Skeletal muscle tissue (tissue), 4 donors: ENCODE data around the gene SCYGR5. TPM values are rescaled to one million over a fixed set of nuclear protein-coding genes. Genes with fewer than 3 reads are reported as not detected.

Source experiments
- H3K27ac ChIP-seq: one replicate; pipeline ENCODE4 v1.7.0; 2013; ENCODE audit warnings: mild to moderate bottlenecking, low read depth, low read length, inconsistent platforms
- H3K27me3 ChIP-seq, 3 donors: one replicate each; pipeline ENCODE4 v1.7.0; 2013; ENCODE audit warnings: low read length in 3 of 3; ENCODE audit not compliant: control insufficient read depth in 3 of 3, insufficient read depth in 3 of 3
- H3K36me3 ChIP-seq, 3 donors: one replicate each; pipeline ENCODE4 v1.7.0; 2013; ENCODE audit warnings: low read length in 3 of 3; ENCODE audit not compliant: control insufficient read depth in 3 of 3, insufficient read depth in 3 of 3
- H3K4me1 ChIP-seq, 3 donors: one replicate each; pipeline ENCODE4 v1.7.0; 2013; ENCODE audit warnings: low read length in 3 of 3, mild to moderate bottlenecking in 3 of 3; ENCODE audit not compliant: control insufficient read depth in 3 of 3, insufficient read depth in 3 of 3
- H3K4me3 ChIP-seq, 3 donors: one replicate each; pipeline ENCODE4 v1.7.0; 2013; ENCODE audit warnings: low read length in 3 of 3
- H3K9ac ChIP-seq, 3 donors: one replicate each; pipeline ENCODE4 v1.7.0; 2013; ENCODE audit warnings: low read length in 3 of 3, mild to moderate bottlenecking in 3 of 3, moderate library complexity in 2 of 3, low read depth in 1 of 3
- H3K9me3 ChIP-seq, 3 donors: one replicate each; pipeline ENCODE4 v1.7.0; 2013; ENCODE audit warnings: low read length in 3 of 3; ENCODE audit not compliant: control insufficient read depth in 3 of 3
- total RNA-seq: library from RNA; depleted of rRNA; stranded (reverse); fragments of >200 nt; gene quantifications from one replicate; pipeline ENCODE4 v1.2.3, GENCODE V29; 2014
- donor health status: Osteomylitis.

The SCYGR5 gene
- total RNA-seq, 1 donor from 2014 or later, result not detected

DNA sequence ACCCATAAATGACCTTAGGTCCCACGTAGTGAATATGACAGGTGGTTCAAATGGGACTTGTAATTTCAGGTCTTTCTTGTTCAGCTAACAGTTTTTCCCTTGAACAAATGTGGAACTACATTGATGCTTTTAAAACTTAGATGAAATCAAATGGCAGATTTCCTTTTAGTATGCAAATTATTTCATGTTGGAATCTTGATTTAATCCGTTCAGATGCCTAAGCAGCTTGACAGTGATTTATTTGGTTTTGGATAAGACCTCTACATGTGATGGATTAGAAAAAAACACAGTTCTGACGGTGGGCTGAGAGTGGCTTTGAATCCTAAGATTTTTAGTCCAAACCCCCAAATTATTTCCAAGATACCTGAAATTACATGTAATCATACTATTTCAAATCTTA, 32.4 kb upstream of the SCYGR5 start:
- H3K27ac ChIP-seq, result no peak overlapping the region
- H3K4me3 ChIP-seq, result no peak overlapping the region
- H3K27me3 ChIP-seq, result no peaks in the 10 kb centered on the region
- H3K4me1 ChIP-seq, result no peaks in the 10 kb centered on the region
- H3K9me3 ChIP-seq, result no peaks in the 10 kb centered on the region
- no peak overlapping the region for H3K9ac ChIP-seq
- H3K36me3 ChIP-seq, result no peaks in the 10 kb centered on the region

DNA sequence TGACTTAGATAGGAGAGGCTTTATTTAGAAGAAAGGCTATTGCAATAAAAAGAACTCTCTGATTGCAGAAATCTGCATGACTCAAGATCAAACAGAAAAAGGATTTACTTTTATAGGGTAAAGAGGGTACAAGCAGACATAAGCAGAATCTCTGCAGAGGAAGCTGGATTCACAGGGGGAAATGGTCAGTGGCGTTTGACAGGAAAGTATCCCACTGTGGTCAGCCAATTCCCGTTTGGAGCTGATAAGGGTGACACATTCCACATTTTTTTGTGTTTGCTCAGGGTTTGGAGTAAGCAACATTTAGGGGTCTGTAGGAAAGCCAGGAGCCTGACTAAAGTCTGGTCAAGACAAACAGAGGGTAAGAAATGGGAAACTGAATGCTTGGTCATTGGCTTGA, 23.9 kb upstream of the SCYGR5 start:
- Histone ChIP-seq H3K27me3 (no peaks in the 10 kb centered on the region), H3K36me3 (no peaks in the 10 kb centered on the region), H3K9ac (no peak overlapping the region), H3K4me1 (no peaks in the 10 kb centered on the region), H3K9me3 (no peaks in the 10 kb centered on the region), H3K27ac (no peak overlapping the region), H3K4me3 (no peak overlapping the region)

DNA sequence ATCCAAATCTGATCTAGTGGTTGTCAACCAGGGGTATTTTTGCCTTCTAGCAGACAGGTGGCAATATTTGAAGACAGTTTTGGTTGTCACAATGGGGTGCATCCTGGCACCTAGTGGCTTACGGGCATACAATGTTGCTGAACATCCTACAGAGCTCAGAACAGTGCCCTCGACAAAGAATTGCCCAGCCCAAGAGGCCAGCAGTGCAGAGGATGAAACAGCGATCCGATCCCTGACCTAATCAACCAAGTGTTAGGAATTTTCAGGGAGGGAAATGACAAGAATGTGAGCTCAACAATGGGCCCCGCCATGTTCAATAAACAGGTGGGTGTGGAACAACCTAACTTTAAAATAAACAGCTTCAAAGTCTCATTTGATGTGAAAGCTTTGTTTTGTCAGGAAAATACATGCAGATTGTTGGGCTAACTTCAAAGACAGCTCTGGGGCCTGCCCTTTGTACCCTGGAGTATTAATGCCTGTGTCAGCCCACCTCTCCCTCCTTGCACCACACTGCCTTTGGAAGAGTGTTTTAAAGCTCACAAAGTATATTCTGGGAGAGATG, 22.5 kb upstream of the SCYGR5 start:
- H3K4me1 ChIP-seq, result no peaks in the 10 kb centered on the region
- H3K9ac ChIP-seq, result no peak overlapping the region
- H3K9me3 ChIP-seq, result no peaks in the 10 kb centered on the region
- H3K27me3 ChIP-seq, result no peaks in the 10 kb centered on the region
- no peaks in the 10 kb centered on the region for H3K36me3 ChIP-seq
- no peak overlapping the region for H3K27ac ChIP-seq
- H3K4me3 ChIP-seq, result no peak overlapping the region

DNA sequence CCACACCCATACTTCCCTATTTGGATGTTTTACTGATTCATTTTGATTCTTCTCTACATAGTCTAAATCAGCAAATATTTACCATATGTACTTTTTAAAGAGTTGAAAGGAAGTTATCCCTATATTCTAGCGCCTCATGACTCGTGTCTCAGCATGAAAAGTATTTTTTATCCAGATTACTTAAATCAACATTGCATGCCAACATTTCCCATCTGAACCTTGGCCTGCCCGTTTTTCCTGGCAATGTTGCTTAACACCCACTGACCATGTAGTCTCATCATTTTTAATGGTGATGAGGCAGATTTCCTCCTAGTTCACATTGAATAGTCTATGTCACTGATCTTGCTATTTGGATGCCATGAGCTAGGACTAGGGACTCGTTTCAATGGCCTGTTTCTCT, 13.2 kb upstream of the SCYGR5 start:
- H3K4me1 ChIP-seq, result no peaks in the 10 kb centered on the region
- no peaks in the 10 kb centered on the region for H3K36me3 ChIP-seq
- H3K27ac ChIP-seq, result no peak overlapping the region
- no peak overlapping the region for H3K4me3 ChIP-seq
- peaks cover 0 to 3% (median 0%) of the 10 kb centered on the region in 3 donors for H3K27me3 ChIP-seq
- H3K9ac ChIP-seq, result no peak overlapping the region
- no peaks in the 10 kb centered on the region for H3K9me3 ChIP-seq

DNA sequence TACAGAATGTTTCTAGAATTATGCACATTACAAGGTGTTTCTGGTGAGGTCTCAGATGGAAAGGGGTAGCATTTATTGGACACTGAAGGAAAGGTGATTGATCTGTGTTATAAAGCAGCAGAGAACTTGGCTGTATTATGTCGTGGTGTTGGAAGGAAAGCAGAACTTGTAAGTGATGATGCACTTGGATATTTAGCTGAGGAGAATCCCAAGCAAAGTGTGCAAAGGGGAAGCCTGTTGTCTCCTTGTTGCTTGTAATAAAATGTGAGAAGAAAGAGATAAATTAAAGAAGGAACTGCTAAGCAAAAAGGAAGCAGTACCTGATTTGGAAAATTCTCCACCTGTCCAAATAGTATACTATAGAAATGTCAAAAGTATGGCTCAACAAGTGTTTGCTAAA, 12.2 kb upstream of the SCYGR5 start:
- H3K4me3 ChIP-seq, result no peak overlapping the region
- peaks cover 0 to 3% (median 0%) of the 10 kb centered on the region in 3 donors for H3K27me3 ChIP-seq

DNA sequence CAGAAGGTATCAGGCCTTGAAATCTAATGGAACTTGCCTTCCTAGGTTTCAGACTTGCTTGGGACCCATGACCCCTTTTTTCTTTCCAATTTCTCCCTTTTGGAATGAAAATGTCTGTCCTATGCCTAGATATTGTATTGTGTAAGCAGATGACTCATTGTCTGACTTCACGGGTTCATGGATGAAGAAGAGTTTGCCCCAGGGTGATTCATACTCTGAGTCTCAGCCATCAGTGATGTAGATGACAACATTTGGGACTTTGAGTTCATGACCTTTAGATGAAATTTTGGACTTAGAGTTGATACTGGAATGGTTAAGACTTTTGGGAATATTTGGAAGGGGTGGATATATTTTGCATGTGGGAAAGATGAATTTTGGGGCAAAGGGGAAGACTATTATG, 11.2 kb upstream of the SCYGR5 start:
- Histone ChIP-seq H3K9me3 (no peaks in the 10 kb centered on the region), H3K27ac (no peak overlapping the region), H3K27me3 (no peaks in the 10 kb centered on the region), H3K4me1 (no peaks in the 10 kb centered on the region), H3K9ac (no peak overlapping the region), H3K36me3 (no peaks in the 10 kb centered on the region), H3K4me3 (no peak overlapping the region)

More for the DNA sequence above, 12.2 kb upstream of the SCYGR5 start:
- Histone ChIP-seq H3K36me3 (no peaks in the 10 kb centered on the region), H3K27ac (no peak overlapping the region), H3K9me3 (no peaks in the 10 kb centered on the region), H3K9ac (no peak overlapping the region), H3K4me1 (no peaks in the 10 kb centered on the region)

DNA sequence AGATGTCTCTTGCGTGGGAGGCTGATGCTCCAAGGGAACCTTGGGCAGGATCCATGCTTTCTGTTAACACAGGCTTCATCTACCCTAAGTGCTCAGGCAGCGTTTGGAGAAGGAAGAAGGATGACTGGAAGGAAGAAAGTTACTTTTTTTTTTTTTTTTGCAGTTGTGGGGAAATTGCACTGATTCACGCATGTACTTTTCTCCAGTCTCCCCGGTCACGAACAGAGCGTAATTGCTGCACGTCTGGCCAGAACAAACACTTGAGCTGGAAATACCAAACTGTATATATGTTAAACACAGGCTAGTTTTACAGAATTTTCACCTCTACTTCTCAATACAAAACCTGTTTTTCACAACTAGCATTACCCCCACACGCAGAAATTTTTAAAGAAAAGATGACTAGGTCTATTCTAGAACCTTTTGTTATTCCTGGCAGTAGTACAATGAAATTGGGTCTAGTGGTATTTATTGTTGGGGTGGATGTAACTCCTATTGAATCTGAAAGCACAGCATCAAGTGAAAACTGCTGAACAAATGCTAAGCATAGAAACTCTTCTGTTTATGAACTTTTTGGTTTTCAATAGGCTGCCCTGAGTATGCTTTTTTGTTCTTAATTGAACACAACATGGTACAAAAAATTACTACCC, 9.3 kb upstream of the SCYGR5 start:
- Histone ChIP-seq H3K9me3 (no peaks in the 10 kb centered on the region), H3K27ac (no peak overlapping the region), H3K9ac (no peak overlapping the region), H3K4me3 (no peak overlapping the region), H3K36me3 (no peaks in the 10 kb centered on the region), H3K4me1 (no peaks in the 10 kb centered on the region), H3K27me3 (no peaks in the 10 kb centered on the region)

DNA sequence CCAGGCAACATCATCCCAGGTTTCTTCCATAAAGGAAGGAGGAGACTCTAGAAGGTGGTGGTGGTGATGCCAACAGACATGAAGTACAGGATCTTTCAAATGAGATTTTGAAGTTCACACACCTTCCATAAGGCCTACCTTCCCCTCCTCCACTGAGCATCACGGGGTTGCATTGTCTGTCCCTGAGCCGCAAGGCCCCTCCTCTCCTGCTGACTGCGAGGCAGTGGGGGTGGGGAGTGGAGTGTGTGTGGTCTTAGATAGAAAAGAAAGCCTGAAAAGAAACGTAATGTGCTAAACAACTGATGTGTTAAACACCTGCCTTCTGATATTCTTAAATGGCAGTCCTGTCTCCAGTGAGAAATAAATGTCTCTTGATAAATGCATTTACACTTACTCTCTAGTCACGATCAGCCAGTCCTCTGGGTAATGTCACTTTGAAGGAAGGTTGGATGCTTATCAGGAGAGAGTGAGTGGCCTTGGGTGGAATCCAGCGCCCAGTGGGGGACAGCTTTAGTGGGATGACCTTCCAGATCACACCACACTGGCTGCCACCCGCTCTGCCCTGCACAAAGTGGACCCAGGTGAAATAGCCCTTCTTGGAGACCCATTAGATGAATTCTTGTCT, 5.5 kb upstream of the SCYGR5 start:
- Histone ChIP-seq H3K4me3 (no peak overlapping the region), H3K27ac (no peak overlapping the region), H3K9ac (peak overlapping the region in 1 of 3 donors; percentile 33), H3K4me1 (no peaks in the 10 kb centered on the region), H3K27me3 (no peaks in the 10 kb centered on the region), H3K36me3 (no peaks in the 10 kb centered on the region), H3K9me3 (no peaks in the 10 kb centered on the region)

DNA sequence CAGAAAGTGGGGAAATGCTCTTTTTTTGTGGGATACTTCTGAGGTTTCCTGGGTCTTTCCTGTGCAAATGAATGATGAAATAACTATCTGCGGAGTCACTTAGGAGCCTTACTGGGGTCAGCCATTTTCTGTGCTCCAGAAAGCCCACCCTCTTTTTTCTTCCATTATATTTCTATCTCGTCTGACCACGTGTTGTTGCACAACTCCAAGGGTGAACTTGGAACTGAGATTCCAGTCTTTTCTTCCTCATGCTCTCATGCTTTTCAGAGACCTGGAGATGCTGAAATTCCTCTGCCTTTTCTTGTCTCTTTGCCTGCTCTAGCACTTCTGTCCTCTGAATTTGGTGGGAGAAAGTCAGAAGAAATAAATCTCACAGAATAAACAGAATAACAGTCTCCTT, 4.8 kb upstream of the SCYGR5 start:
- Histone ChIP-seq H3K27me3 (no peaks in the 10 kb centered on the region), H3K4me3 (no peak overlapping the region), H3K9me3 (no peaks in the 10 kb centered on the region), H3K9ac (no peak overlapping the region), H3K27ac (no peak overlapping the region), H3K36me3 (no peaks in the 10 kb centered on the region), H3K4me1 (no peaks in the 10 kb centered on the region)

DNA sequence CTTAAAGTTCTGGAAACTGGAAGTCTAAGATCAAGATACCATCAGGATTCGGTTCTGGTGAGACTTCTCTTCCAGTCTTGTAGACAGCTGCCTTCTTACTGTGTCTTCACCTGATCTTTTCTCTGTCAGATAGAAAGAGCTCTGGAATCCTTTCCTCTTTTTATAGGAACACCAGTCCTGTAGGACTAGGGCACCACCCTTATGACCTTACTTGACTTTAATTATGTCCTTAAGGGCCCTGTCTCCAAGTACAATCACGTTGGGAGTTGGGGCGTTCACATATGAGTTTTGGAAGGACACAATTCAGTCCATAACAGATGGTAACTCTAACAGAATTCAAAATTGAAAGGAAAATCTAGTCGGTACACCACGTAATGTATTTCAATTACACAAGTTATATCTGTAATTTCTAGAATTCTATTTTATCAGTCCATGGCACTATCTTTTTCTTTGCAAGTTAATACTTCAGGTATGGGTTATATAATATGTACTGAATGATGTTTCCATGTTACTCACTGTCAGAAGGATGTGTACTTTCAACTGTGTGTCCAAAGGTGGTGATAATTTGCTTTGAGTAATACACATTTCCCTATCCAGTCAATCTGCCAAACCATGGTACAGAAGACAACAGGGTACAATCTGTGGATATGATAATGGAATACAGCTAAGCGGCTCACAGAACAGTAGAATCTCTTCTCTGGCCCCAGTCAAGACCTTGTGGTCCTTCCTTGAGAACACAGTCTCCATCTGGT, 1.2 kb upstream of the SCYGR5 start:
- H3K9me3 ChIP-seq, result no peaks in the 10 kb centered on the region

More for the DNA sequence above, 1.2 kb upstream of the SCYGR5 start:
- H3K27me3 ChIP-seq, result no peaks in the 10 kb centered on the region
- H3K36me3 ChIP-seq, result no peaks in the 10 kb centered on the region
- H3K4me1 ChIP-seq, result no peaks in the 10 kb centered on the region
- H3K9ac ChIP-seq, result no peak overlapping the region
- no peak overlapping the region for H3K4me3 ChIP-seq
- H3K27ac ChIP-seq, result no peak overlapping the region
